IMR-90 (cell line): ENCODE measurements around the gene ID3.

Experiments used
- BHLHE40 ChIP-seq: fragments of 150-350 bp; IDR thresholded peaks from 2 replicates; pipeline ENCODE4 v1.6.1; 2016; ENCODE audit warnings: mild to moderate bottlenecking, low read depth, low read length
- CEBPB ChIP-seq: IDR thresholded peaks from 2 replicates; pipeline ENCODE4 v1.6.1; 2012; ENCODE audit warnings: low read depth, low read length, improper control_type of control experiment
- CHD1 ChIP-seq: IDR thresholded peaks from 2 replicates; pipeline ENCODE4 v1.6.1; 2012; ENCODE audit warnings: low read depth, low read length, improper control_type of control experiment
- FOS ChIP-seq: fragments of 150-350 bp; IDR thresholded peaks from 2 replicates; pipeline ENCODE4 v1.6.1; 2016; ENCODE audit warnings: low read depth, low read length
- MAFK ChIP-seq: IDR thresholded peaks from 2 replicates; pipeline ENCODE4 v1.6.1; 2012; ENCODE audit warnings: low read depth, low read length, improper control_type of control experiment
- MAZ ChIP-seq: IDR thresholded peaks from 2 replicates; pipeline ENCODE4 v1.6.1; 2012; ENCODE audit warnings: low read depth, mild to moderate bottlenecking, low read length, improper control_type of control experiment, moderate library complexity, borderline replicate concordance
- POLR2A ChIP-seq: IDR thresholded peaks from 2 replicates; pipeline ENCODE4 v1.6.1; 2012; ENCODE audit warnings: mild to moderate bottlenecking, low read depth, low read length
- RAD21 ChIP-seq: IDR thresholded peaks from 2 replicates; pipeline ENCODE4 v1.6.1; 2012; ENCODE audit warnings: low read length, improper control_type of control experiment
- RCOR1 ChIP-seq: IDR thresholded peaks from 2 replicates; pipeline ENCODE4 v1.6.1; 2012; ENCODE audit warnings: mild to moderate bottlenecking, low read length, improper control_type of control experiment; ENCODE audit not compliant: insufficient replicate concordance
- RFX5 ChIP-seq: IDR thresholded peaks from 2 replicates; pipeline ENCODE4 v1.8.0; 2012; ENCODE audit warnings: low read depth, mild to moderate bottlenecking, low read length, moderate library complexity
- SMC3 ChIP-seq: fragments of 150-350 bp; IDR thresholded peaks from 2 replicates; pipeline ENCODE4 v1.6.1; 2016; ENCODE audit warnings: low read depth, mild to moderate bottlenecking, antibody characterized with exemption, low read length, moderate library complexity
- TF ChIP-seq, protein P1 (sequence below): conservative IDR thresholded peaks from 2 replicates; pipeline ENCODE4 v1.5.1; 2012; ENCODE audit warnings: mild to moderate bottlenecking, low read depth, low read length, improper control_type of control experiment
- TF ChIP-seq, protein P2 (sequence below): fragments of 150-350 bp; IDR thresholded peaks from 2 replicates; pipeline ENCODE4 v1.6.1; 2017; ENCODE audit warnings: mild to moderate bottlenecking, antibody characterized with exemption, low read length, low read depth

DNA sequence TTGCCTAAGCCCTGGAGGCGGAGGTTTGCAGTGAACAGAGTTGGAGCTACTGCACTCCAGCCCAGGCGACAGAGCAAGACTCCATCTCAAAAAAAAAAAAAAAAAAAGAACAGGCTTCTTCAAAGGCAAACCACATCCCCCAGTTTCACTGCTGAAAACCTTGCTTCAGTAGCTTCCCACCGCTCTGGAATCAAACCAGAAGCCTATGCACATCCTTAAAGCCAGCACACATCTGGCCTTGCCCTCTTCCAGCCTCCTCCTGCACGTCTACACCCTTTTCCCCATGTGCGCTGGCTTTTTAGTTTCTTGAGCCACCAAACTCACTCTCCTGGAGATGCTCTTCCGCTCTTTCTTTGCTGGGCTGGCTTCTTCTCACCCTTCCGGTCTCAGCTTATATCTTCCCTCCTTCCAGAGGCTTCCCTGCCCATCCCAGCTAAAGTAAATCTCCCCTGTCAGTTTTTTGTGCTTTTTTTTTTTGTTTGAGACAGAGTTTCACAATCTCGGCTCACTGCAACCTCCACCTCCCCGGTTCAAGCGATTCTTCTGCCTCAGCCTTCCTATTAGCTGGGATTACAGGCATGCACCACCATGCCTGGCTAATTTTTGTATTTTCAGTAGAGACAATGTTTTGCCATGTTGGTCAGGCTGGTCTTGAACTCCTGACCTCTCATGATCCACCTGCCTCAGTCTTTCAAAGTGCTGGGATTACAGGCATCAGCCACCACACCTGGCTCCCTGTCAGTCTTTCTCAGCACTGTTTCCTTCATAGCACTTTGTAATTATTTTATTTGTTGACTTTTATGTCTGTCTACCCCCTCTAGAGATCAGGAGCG, 42.0 kb upstream of the ID3 start:
- TF ChIP-seq BHLHE40 (no peak), RAD21 (no peak), POLR2A (no peak), SMC3 (no peak), RCOR1 (no peak), MAFK (no peak), MAZ (no peak), CEBPB (no peak), RFX5 (no peak), CHD1 (no peak), FOS (no peak)
- TF ChIP-seq, protein P1, sequence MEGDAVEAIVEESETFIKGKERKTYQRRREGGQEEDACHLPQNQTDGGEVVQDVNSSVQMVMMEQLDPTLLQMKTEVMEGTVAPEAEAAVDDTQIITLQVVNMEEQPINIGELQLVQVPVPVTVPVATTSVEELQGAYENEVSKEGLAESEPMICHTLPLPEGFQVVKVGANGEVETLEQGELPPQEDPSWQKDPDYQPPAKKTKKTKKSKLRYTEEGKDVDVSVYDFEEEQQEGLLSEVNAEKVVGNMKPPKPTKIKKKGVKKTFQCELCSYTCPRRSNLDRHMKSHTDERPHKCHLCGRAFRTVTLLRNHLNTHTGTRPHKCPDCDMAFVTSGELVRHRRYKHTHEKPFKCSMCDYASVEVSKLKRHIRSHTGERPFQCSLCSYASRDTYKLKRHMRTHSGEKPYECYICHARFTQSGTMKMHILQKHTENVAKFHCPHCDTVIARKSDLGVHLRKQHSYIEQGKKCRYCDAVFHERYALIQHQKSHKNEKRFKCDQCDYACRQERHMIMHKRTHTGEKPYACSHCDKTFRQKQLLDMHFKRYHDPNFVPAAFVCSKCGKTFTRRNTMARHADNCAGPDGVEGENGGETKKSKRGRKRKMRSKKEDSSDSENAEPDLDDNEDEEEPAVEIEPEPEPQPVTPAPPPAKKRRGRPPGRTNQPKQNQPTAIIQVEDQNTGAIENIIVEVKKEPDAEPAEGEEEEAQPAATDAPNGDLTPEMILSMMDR = no peak
- TF ChIP-seq, protein P2, sequence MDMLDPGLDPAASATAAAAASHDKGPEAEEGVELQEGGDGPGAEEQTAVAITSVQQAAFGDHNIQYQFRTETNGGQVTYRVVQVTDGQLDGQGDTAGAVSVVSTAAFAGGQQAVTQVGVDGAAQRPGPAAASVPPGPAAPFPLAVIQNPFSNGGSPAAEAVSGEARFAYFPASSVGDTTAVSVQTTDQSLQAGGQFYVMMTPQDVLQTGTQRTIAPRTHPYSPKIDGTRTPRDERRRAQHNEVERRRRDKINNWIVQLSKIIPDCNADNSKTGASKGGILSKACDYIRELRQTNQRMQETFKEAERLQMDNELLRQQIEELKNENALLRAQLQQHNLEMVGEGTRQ = no peak
